Measurements from ENCODE around the gene FGD2. TPM values are rescaled to one million over a fixed set of nuclear protein-coding genes. Genes with fewer than 3 reads are reported as not detected.
A peak's percentile ranks its signal among the peaks of the same experiment; 100 is the strongest.

Gene FGD2
- polyA plus RNA-seq, 1 donor from 2014 or later = not detected

- Histone ChIP-seq H3K79me2 (replicated peaks; ENCODE audit: insufficient read depth, low read length) (no peaks in the 10 kb centered on the region), H2AFZ (ENCODE audit: low read depth, low read length) (no peak overlapping the region), H3K4me3 (ENCODE audit: low read length) (no peak overlapping the region), H3K4me2 (ENCODE audit: low read length) (no peak overlapping the region), H3K9me3 (ENCODE audit: low read length) (no peaks in the 10 kb centered on the region), H3K27ac (ENCODE audit: low read length) (peak overlapping the region; percentile 24), H3K36me3 (ENCODE audit: insufficient read depth, low read length) (no peaks in the 10 kb centered on the region), H4K20me1 (ENCODE audit: insufficient read depth) (no peaks in the 10 kb centered on the region), H3K9ac (ENCODE audit: low read length) (no peak overlapping the region), H3F3A (ENCODE audit: insufficient read depth, low read length, poor library complexity, severe bottlenecking) (no peaks in the 10 kb centered on the region), H3K9me2 (ENCODE audit: insufficient read depth, low read length) (no peaks in the 10 kb centered on the region), H3K27me3 (ENCODE audit: insufficient read depth, low read depth, low read length) (no peaks in the 10 kb centered on the region)
- TF ChIP-seq TAF1 (IDR thresholded peaks at IDR 0.05; ENCODE audit: low read depth) (no peak), EP300 (conservative IDR thresholded peaks at IDR 0.05; ENCODE audit: poor library complexity, severe bottlenecking) (no peak), MXI1 (conservative IDR thresholded peaks at IDR 0.05; ENCODE audit: poor library complexity, severe bottlenecking) (no peak), POLR2AphosphoS5 (IDR thresholded peaks at IDR 0.05) (no peak), EZH2 (IDR thresholded peaks at IDR 0.05; ENCODE audit: borderline replicate concordance, insufficient read depth, low read length, poor library complexity, severe bottlenecking) (no peak), SMC3 (conservative IDR thresholded peaks at IDR 0.05; ENCODE audit: poor library complexity) (no peak), CTCF (IDR thresholded peaks at IDR 0.05; ENCODE audit: poor library complexity, severe bottlenecking) (no peak), REST (IDR thresholded peaks at IDR 0.05; ENCODE audit: borderline replicate concordance) (no peak), RAD21 (conservative IDR thresholded peaks at IDR 0.05) (no peak)
Observed at GRCh38 chr6:36997811-36998722, 7.4 kb upstream of the FGD2 start.

- Histone ChIP-seq H3K9ac (ENCODE audit: low read length) (no peak overlapping the region), H3K9me3 (ENCODE audit: low read length) (no peaks in the 10 kb centered on the region), H3K4me2 (ENCODE audit: low read length) (no peak overlapping the region), H3K4me3 (ENCODE audit: low read length) (no peak overlapping the region), H3K9me2 (ENCODE audit: insufficient read depth, low read length) (no peaks in the 10 kb centered on the region), H3K27ac (ENCODE audit: low read length) (no peak overlapping the region), H3K36me3 (ENCODE audit: insufficient read depth, low read length) (no peaks in the 10 kb centered on the region), H2AFZ (ENCODE audit: low read depth, low read length) (no peak overlapping the region), H4K20me1 (ENCODE audit: insufficient read depth) (no peaks in the 10 kb centered on the region), H3F3A (ENCODE audit: insufficient read depth, low read length, poor library complexity, severe bottlenecking) (no peaks in the 10 kb centered on the region), H3K79me2 (replicated peaks; ENCODE audit: insufficient read depth, low read length) (no peaks in the 10 kb centered on the region), H3K27me3 (ENCODE audit: insufficient read depth, low read depth, low read length) (no peaks in the 10 kb centered on the region)
- TF ChIP-seq TAF1 (IDR thresholded peaks at IDR 0.05; ENCODE audit: low read depth) (no peak), REST (IDR thresholded peaks at IDR 0.05; ENCODE audit: borderline replicate concordance) (no peak), POLR2AphosphoS5 (IDR thresholded peaks at IDR 0.05) (no peak), EP300 (conservative IDR thresholded peaks at IDR 0.05; ENCODE audit: poor library complexity, severe bottlenecking) (no peak), RAD21 (conservative IDR thresholded peaks at IDR 0.05) (no peak), SMC3 (conservative IDR thresholded peaks at IDR 0.05; ENCODE audit: poor library complexity) (no peak), EZH2 (IDR thresholded peaks at IDR 0.05; ENCODE audit: borderline replicate concordance, insufficient read depth, low read length, poor library complexity, severe bottlenecking) (no peak), CTCF (IDR thresholded peaks at IDR 0.05; ENCODE audit: poor library complexity, severe bottlenecking) (no peak), MXI1 (conservative IDR thresholded peaks at IDR 0.05; ENCODE audit: poor library complexity, severe bottlenecking) (no peak)
Observed at GRCh38 chr6:36998723-36999038, 6.8 kb upstream of the FGD2 start.

All from neural cell (in vitro differentiated cells).